H1 (cell line): ENCODE results near the gene ANGPTL8. TPM values are rescaled to one million over a fixed set of nuclear protein-coding genes. Genes with fewer than 3 reads are reported as not detected.

Source experiments
- polyA plus RNA-seq, 7 experiments: library from polyadenylated mRNA; depleted of rRNA in 3 of 7; stranded (reverse) in 5 of 7; unstranded in 2 of 7; fragments of >200 nt in 5 of 7; fragments of 200-250 nt in 2 of 7; gene quantifications; 1 replicate in 5 of 7; 2 replicates in 1 of 7; 4 replicates in 1 of 7; pipeline versions ENCODE4 v1.2.1 to v1.2.3, GENCODE V29; 2011 to 2013; ENCODE audit warnings: missing spikeins in 2 of 7, mixed read lengths in 2 of 7
- total RNA-seq: library from RNA; stranded (reverse); fragmentation: NEBNext Ultra II Directional; extraction: Animal tissue kit (Norgen Biotek cat#: 25700); gene quantifications from 2 replicates; pipeline ENCODE4 v1.2.1, GENCODE V29; 2021

Gene ANGPTL8
- total and polyA plus RNA-seq, 2 of the 8 experiments (the other 6 are each of a cell fraction or from before 2014, with no cell fraction given) = not detected

Other genes with a start within 250 kb of the ANGPTL8 start
- gene LDLR, start 150.2 kb upstream of the ANGPTL8 start, total RNA-seq = 118 and 119 TPM in 2 replicates
- 70.1 and 85.9 TPM in 2 replicates for gene LDLR, start 150.2 kb upstream of the ANGPTL8 start, polyA plus RNA-seq (2011; rRNA removed)
- 42.4 and 49.9 TPM in 2 replicates for gene SPC24, start 83.8 kb upstream of the ANGPTL8 start, total RNA-seq
- gene SPC24, start 83.8 kb upstream of the ANGPTL8 start, polyA plus RNA-seq (2011; rRNA removed) = 17.7 and 18.0 TPM in 2 replicates
- gene KANK2, start 42.1 kb upstream of the ANGPTL8 start, total RNA-seq = 42.3 and 47.9 TPM in 2 replicates
- gene KANK2, start 42.1 kb upstream of the ANGPTL8 start, polyA plus RNA-seq (2011; rRNA removed) = 25.2 and 47.7 TPM in 2 replicates
- 44.1 and 54.7 TPM in 2 replicates for gene DOCK6, start 22.9 kb downstream of the ANGPTL8 start, total RNA-seq
- gene DOCK6, start 22.9 kb downstream of the ANGPTL8 start, polyA plus RNA-seq (2011; rRNA removed) = 25.5 and 48.4 TPM in 2 replicates
- gene TSPAN16, start 56.5 kb downstream of the ANGPTL8 start, total RNA-seq = not detected in 2 replicates
- gene TSPAN16, start 56.5 kb downstream of the ANGPTL8 start, polyA plus RNA-seq (2011; rRNA removed) = not detected in 2 replicates
- gene RAB3D, start 100.0 kb downstream of the ANGPTL8 start, total RNA-seq = 23.8 and 24.4 TPM in 2 replicates
- gene RAB3D, start 100.0 kb downstream of the ANGPTL8 start, polyA plus RNA-seq (2011; rRNA removed) = 17.8 and 23.3 TPM in 2 replicates
- 73.5 and 78.2 TPM in 2 replicates for gene TMEM205, start 106.6 kb downstream of the ANGPTL8 start, total RNA-seq
- gene TMEM205, start 106.6 kb downstream of the ANGPTL8 start, polyA plus RNA-seq (2011; rRNA removed) = 423 and 441 TPM in 2 replicates
- 4.0 and 5.5 TPM in 2 replicates for gene CCDC159, start 106.9 kb downstream of the ANGPTL8 start, total RNA-seq
- 5.4 and 7.1 TPM in 2 replicates for gene CCDC159, start 106.9 kb downstream of the ANGPTL8 start, polyA plus RNA-seq (2011; rRNA removed)
- gene PLPPR2, start 115.8 kb downstream of the ANGPTL8 start, total RNA-seq = 9.5 and 11.7 TPM in 2 replicates
- gene PLPPR2, start 115.8 kb downstream of the ANGPTL8 start, polyA plus RNA-seq (2011; rRNA removed) = 7.2 and 14.9 TPM in 2 replicates
- 3.1 and 3.2 TPM in 2 replicates for gene SWSAP1, start 135.0 kb downstream of the ANGPTL8 start, total RNA-seq
- 5.1 and 5.2 TPM in 2 replicates for gene SWSAP1, start 135.0 kb downstream of the ANGPTL8 start, polyA plus RNA-seq (2011; rRNA removed)
- gene EPOR, start 144.7 kb downstream of the ANGPTL8 start, total RNA-seq = 13.1 and 13.9 TPM in 2 replicates
- 23.4 and 32.3 TPM in 2 replicates for gene EPOR, start 144.7 kb downstream of the ANGPTL8 start, polyA plus RNA-seq (2011; rRNA removed)
- gene RGL3, start 179.7 kb downstream of the ANGPTL8 start, total RNA-seq = 40.9 and 47.8 TPM in 2 replicates
- 36.9 and 78.7 TPM in 2 replicates for gene RGL3, start 179.7 kb downstream of the ANGPTL8 start, polyA plus RNA-seq (2011; rRNA removed)
- gene ODAD3, start 195.5 kb downstream of the ANGPTL8 start, total RNA-seq = 1.6 and 2.2 TPM in 2 replicates
- gene ODAD3, start 195.5 kb downstream of the ANGPTL8 start, polyA plus RNA-seq (2011; rRNA removed) = 2.1 and 4.4 TPM in 2 replicates
- 337 and 341 TPM in 2 replicates for gene PRKCSH, start 196.0 kb downstream of the ANGPTL8 start, total RNA-seq
- 97.2 and 267 TPM in 2 replicates for gene PRKCSH, start 196.0 kb downstream of the ANGPTL8 start, polyA plus RNA-seq (2011; rRNA removed)
- 1.0 and 2.0 TPM in 2 replicates for gene ELAVL3, start 241.4 kb downstream of the ANGPTL8 start, total RNA-seq
- gene ELAVL3, start 241.4 kb downstream of the ANGPTL8 start, polyA plus RNA-seq (2011; rRNA removed) = 0.80 and 1.2 TPM in 2 replicates